HepG2 (cell line): Measurements from ENCODE around the gene EPS8L1. TPM values are rescaled to one million over a fixed set of nuclear protein-coding genes. Genes with fewer than 3 reads are reported as not detected.

Source experiments
- ATAC-seq: fragments of 200-7000 bp; cut with Tn5 transposase; 3 replicates; pipeline ENCODE4 v1.9.1; 2020; ENCODE audit warnings: mild to moderate bottlenecking, moderate library complexity
- BruUV-seq: library from RNA; stranded (reverse); fragments of 400-500 nt; replicated peaks from 2 replicates; lab custom pipeline; 2021; lab: Mats Ljungman, UMichigan
- CTCF ChIA-PET: fragments of 300-600 bp; formaldehyde crosslinking; extraction: SDS; loops from one replicate; lab custom pipeline; 2021; ENCODE audit warnings: low total read pairs, inconsistent platforms, low intra/inter-chr PET ratio; lab: Yijun Ruan, JAX
- POLR2A ChIA-PET: fragments of 350-600 bp; sonication (Branson Sonifier 250); formaldehyde crosslinking; loops from one replicate; lab custom pipeline; 2020; ENCODE audit warnings: antibody characterized with exemption, inconsistent platforms; lab: Yijun Ruan, JAX
- DNase-seq: peaks from one replicate; pipeline ENCODE4 v3.0.0-alpha.2; 2015; ENCODE audit warnings: low spot score
- FAIRE-seq: peaks from 3 replicates; lab custom pipeline; 2011; peaks lifted over from hg19 to GRCh38; lab: Jason Lieb, UNC
- H2AFZ ChIP-seq: one replicate; pipeline ENCODE4 v1.6.1; 2011; ENCODE audit warnings: low read length, inconsistent platforms
- H3K27ac ChIP-seq: fragments of 300-600 bp; 3 replicates; pipeline ENCODE4 v1.8.0; 2011; ENCODE audit warnings: mixed run types, mild to moderate bottlenecking, mixed read lengths, low read length, inconsistent platforms; ENCODE audit not compliant: insufficient read depth; ENCODE audit errors: extremely low read length
- H3K27me3 ChIP-seq, 2 experiments: fragments of 200-600 bp in 1 of 2; 2 replicates in 1 of 2; 3 replicates in 1 of 2; pipeline versions ENCODE4 v1.6.0 to v1.8.0; 2011; ENCODE audit warnings: low read length in 2 of 2, mild to moderate bottlenecking in 2 of 2, moderate library complexity in 2 of 2, inconsistent platforms in 1 of 2; ENCODE audit not compliant: insufficient read depth in 2 of 2, control insufficient read depth in 1 of 2
- H3K36me3 ChIP-seq, 2 experiments: fragments of 200-600 bp in 1 of 2; replicated peaks in 1 of 2; 2 replicates in 1 of 2; 3 replicates in 1 of 2; pipeline versions ENCODE4 v1.5.1 to v1.8.0; 2011; ENCODE audit warnings: low read length in 2 of 2, inconsistent platforms in 1 of 2; ENCODE audit not compliant: insufficient read depth in 2 of 2, control insufficient read depth in 1 of 2
- H3K4me1 ChIP-seq: 2 replicates; pipeline ENCODE4 v1.5.1; 2012; ENCODE audit warnings: low read length, inconsistent platforms; ENCODE audit not compliant: insufficient read depth
- H3K4me2 ChIP-seq: 2 replicates; pipeline ENCODE4 v1.6.0; 2011; ENCODE audit warnings: low read depth, low read length, inconsistent platforms
- H3K4me3 ChIP-seq, 3 experiments: fragments of 200-600 bp in 1 of 3; sonication (generic), shearing (Covaris generic) in 1 of 3; replicated peaks in 1 of 3; 2 replicates each; pipeline ENCODE4 v1.5.1; 2011 to 2016; ENCODE audit warnings: low read length in 3 of 3, inconsistent platforms in 2 of 3, low read depth in 2 of 3, mild to moderate bottlenecking in 2 of 3, control low read depth in 1 of 3, mixed read lengths in 1 of 3; ENCODE audit not compliant: insufficient read depth in 1 of 3
- H3K79me2 ChIP-seq: one replicate; pipeline ENCODE4 v1.6.1; 2011; ENCODE audit warnings: low read length, inconsistent platforms; ENCODE audit not compliant: insufficient read depth
- H3K9ac ChIP-seq: 2 replicates; pipeline ENCODE4 v1.6.0; 2011; ENCODE audit warnings: mild to moderate bottlenecking, low read depth, low read length, inconsistent platforms; ENCODE audit not compliant: insufficient read depth
- H3K9me3 ChIP-seq: 2 replicates; pipeline ENCODE4 v1.5.1; 2012; ENCODE audit warnings: mild to moderate bottlenecking, low read length
- H4K20me1 ChIP-seq: 2 replicates; pipeline ENCODE4 v1.6.0; 2011; ENCODE audit warnings: inconsistent platforms, mild to moderate bottlenecking, low read length, moderate library complexity; ENCODE audit not compliant: insufficient read depth
- ARID2 ChIP-seq: sonication (generic); formaldehyde crosslinking; IDR thresholded peaks from 2 replicates; pipeline ENCODE4 v1.8.1; 2022; ENCODE audit warnings: mild to moderate bottlenecking, missing genetic modification reagents, borderline replicate concordance
- CHD2 ChIP-seq: IDR thresholded peaks from 2 replicates; pipeline ENCODE4 v1.6.1; 2011; ENCODE audit warnings: low read depth, low read length, improper control_type of control experiment
- E2F2 ChIP-seq: sonication (generic); formaldehyde crosslinking; IDR thresholded peaks from 2 replicates; pipeline ENCODE4 v1.4.0; 2020; ENCODE audit warnings: missing genetic modification reagents, borderline replicate concordance
- EP300 ChIP-seq, 3 experiments: sonication (generic) in 1 of 3; formaldehyde crosslinking in 1 of 3; IDR thresholded peaks; 2 replicates each; pipeline versions ENCODE4 v1.5.1 to v1.6.1; 2011 to 2020; ENCODE audit warnings: low read depth in 2 of 3, low read length in 2 of 3, borderline replicate concordance in 1 of 3, improper control_type of control experiment in 1 of 3, mild to moderate bottlenecking in 1 of 3, missing genetic modification reagents in 1 of 3, moderate library complexity in 1 of 3
- HNF4G ChIP-seq, 2 experiments: sonication (generic) in 1 of 2; formaldehyde crosslinking in 1 of 2; IDR thresholded peaks; 2 replicates each; pipeline versions ENCODE4 v1.4.0 to v1.6.1; 2011 to 2020; ENCODE audit warnings: borderline replicate concordance in 2 of 2, low read depth in 2 of 2, mild to moderate bottlenecking in 2 of 2, low read length in 1 of 2, missing genetic modification reagents in 1 of 2, moderate library complexity in 1 of 2
- HOXA7 ChIP-seq: sonication (generic); formaldehyde crosslinking; IDR thresholded peaks from 2 replicates; pipeline ENCODE4 v1.8.1; 2022; ENCODE audit warnings: mild to moderate bottlenecking, missing genetic modification reagents, moderate library complexity
- KLF12 ChIP-seq: sonication (generic); formaldehyde crosslinking; IDR thresholded peaks from 2 replicates; pipeline ENCODE4 v1.4.0; 2020; ENCODE audit warnings: missing genetic modification reagents, borderline replicate concordance
- PLSCR1 ChIP-seq: sonication (generic); formaldehyde crosslinking; IDR thresholded peaks from 2 replicates; pipeline ENCODE4 v1.5.0; 2020; ENCODE audit warnings: missing genetic modification reagents, mild to moderate bottlenecking, borderline replicate concordance
- RXRA ChIP-seq: sonication (generic); formaldehyde crosslinking; IDR thresholded peaks from 2 replicates; pipeline ENCODE4 v1.5.1; 2020; ENCODE audit warnings: missing genetic modification reagents
- RXRB ChIP-seq: IDR thresholded peaks from 2 replicates; pipeline ENCODE4 v1.6.1; 2016; ENCODE audit warnings: borderline replicate concordance, missing genetic modification reagents, missing compliant biosample characterization
- SP5 ChIP-seq: IDR thresholded peaks from 2 replicates; pipeline ENCODE4 v1.6.1; 2016; ENCODE audit warnings: low read depth, borderline replicate concordance
- TFDP1 ChIP-seq: IDR thresholded peaks from 2 replicates; pipeline ENCODE4 v1.6.1; 2016; ENCODE audit warnings: missing compliant biosample characterization, missing genetic modification reagents, borderline replicate concordance
- ZNF232 ChIP-seq: sonication (generic); formaldehyde crosslinking; IDR thresholded peaks from 2 replicates; pipeline ENCODE4 v1.4.0; 2020; ENCODE audit warnings: missing genetic modification reagents, borderline replicate concordance
- ZNF512B ChIP-seq: sonication (generic); formaldehyde crosslinking; IDR thresholded peaks from 2 replicates; pipeline ENCODE4 v1.5.1; 2020; ENCODE audit warnings: missing genetic modification reagents, mild to moderate bottlenecking, borderline replicate concordance
- ZNF737 ChIP-seq: sonication (generic); formaldehyde crosslinking; IDR thresholded peaks from 2 replicates; pipeline ENCODE4 v1.5.0; 2020; ENCODE audit warnings: missing genetic modification reagents, mild to moderate bottlenecking, borderline replicate concordance
- ZNF788 ChIP-seq: sonication (generic); formaldehyde crosslinking; IDR thresholded peaks from 2 replicates; pipeline ENCODE4 v1.5.0; 2020; ENCODE audit warnings: mild to moderate bottlenecking, missing genetic modification reagents, borderline replicate concordance
- WGBS: methylation state at CpG from one replicate; pipeline ENCODE4 v1.1.6; 2017; ENCODE audit warnings: low lambda C conversion rate; 5-methylcytosine and 5-hydroxymethylcytosine counted together
- in situ Hi-C: cut with HindIII; loops from 2 replicates; pipeline ENCODE4 v1.10.0; 2017; ENCODE audit warnings: low pct_unique_long_range_greater_than_20kb; ENCODE audit not compliant: extremely low pct_ligation_motif_present
- intact Hi-C: fragments of 100-400 bp; cut with micrococcal nuclease; formaldehyde crosslinking; loops from one replicate; pipeline ENCODE4 v1.10.0; 2022; ENCODE audit not compliant: unreplicated experiment
- polyA plus RNA-seq, 8 experiments: library from polyadenylated mRNA; depleted of rRNA in 3 of 8; stranded (reverse) in 7 of 8; unstranded in 1 of 8; fragments of >200 nt; fragmentation: Illumina TruSeq in 4 of 8; extraction: Trizol in 4 of 8; gene quantifications; 2 replicates each; pipeline versions ENCODE4 v1.2.1 to v1.2.3, GENCODE V29; 2011 to 2016; ENCODE audit warnings: low read depth in 4 of 8, missing spikeins in 1 of 8, mixed read lengths in 1 of 8; ENCODE audit not compliant: insufficient read depth in 1 of 8
- total RNA-seq, 5 experiments: library from RNA; depleted of rRNA; stranded (reverse); fragments of >200 nt; fragmentation: Illumina TruSeq; extraction: Trizol; gene quantifications; 2 replicates each; pipeline ENCODE4 v1.2.3, GENCODE V29; 2016; ENCODE audit warnings: low read depth in 1 of 5

The EPS8L1 gene
- total and polyA plus RNA-seq, 2 of the 13 experiments (the other 11 are each of a cell fraction or from before 2014, with no cell fraction given), result 3.0 to 6.3 TPM

GRCh38 chr19:55067869-55068268 lies 7.8 kb upstream of the EPS8L1 start:
- CTCF ChIA-PET, result no interaction called here
- Histone ChIP-seq H3K27me3 (peaks cover 2 to 38% of the 10 kb centered on the region in 2 experiments), H3K4me3 (no peak overlapping the region), H3K79me2 (no peaks in the 10 kb centered on the region), H3K27ac (no peak overlapping the region), H3K4me2 (no peak overlapping the region), H2AFZ (no peak overlapping the region), H4K20me1 (no peaks in the 10 kb centered on the region), H3K36me3 (no peaks in the 10 kb centered on the region), H3K9me3 (no peaks in the 10 kb centered on the region), H3K9ac (no peak overlapping the region), H3K4me1 (peaks cover 15% of the 10 kb centered on the region)
- ATAC-seq (no peak), DNase-seq (no peak), FAIRE-seq (no peak)
- in situ Hi-C loops (no loop called here), intact Hi-C loops (no loop called here)
- TF ChIP-seq KLF12 (no peak), CHD2 (no peak), ZNF737 (CRISPR knock-in tag) (no peak), ARID2 (no peak), TFDP1 (no peak), PLSCR1 (CRISPR knock-in tag) (no peak), EP300 (IDR thresholded peaks at IDR 0.05; ENCODE audit: low read depth in 2 of 2, low read length in 2 of 2) (no peak), EP300 (CRISPR knock-in tag; IDR thresholded peaks at IDR 0.05; ENCODE audit: borderline replicate concordance) (no peak), ZNF232 (CRISPR knock-in tag) (no peak), RXRA (CRISPR knock-in tag) (no peak), HOXA7 (CRISPR knock-in tag) (no peak), RXRB (no peak), ZNF512B (no peak), SP5 (no peak), HNF4G (IDR thresholded peaks at IDR 0.05; ENCODE audit: borderline replicate concordance, low read depth, low read length) (no peak), HNF4G (CRISPR knock-in tag; IDR thresholded peaks at IDR 0.05; ENCODE audit: borderline replicate concordance, low read depth) (no peak), ZNF788 (CRISPR knock-in tag) (no peak), E2F2 (no peak)
- POLR2A ChIA-PET, result no interaction called here
- BruUV-seq, result no TSS peak
- 13% methylated on average over 3 of the region's 3 CpGs for WGBS
